ENCODE data around the gene GM2A.
A peak's percentile ranks its signal among the peaks of the same experiment; 100 is the strongest.
"Not testable (repeated sequence)": the region's sequence is repeated elsewhere in the genome, so short reads cannot be mapped to it uniquely, and the experiment has no call there.

Gene GM2A

DNA sequence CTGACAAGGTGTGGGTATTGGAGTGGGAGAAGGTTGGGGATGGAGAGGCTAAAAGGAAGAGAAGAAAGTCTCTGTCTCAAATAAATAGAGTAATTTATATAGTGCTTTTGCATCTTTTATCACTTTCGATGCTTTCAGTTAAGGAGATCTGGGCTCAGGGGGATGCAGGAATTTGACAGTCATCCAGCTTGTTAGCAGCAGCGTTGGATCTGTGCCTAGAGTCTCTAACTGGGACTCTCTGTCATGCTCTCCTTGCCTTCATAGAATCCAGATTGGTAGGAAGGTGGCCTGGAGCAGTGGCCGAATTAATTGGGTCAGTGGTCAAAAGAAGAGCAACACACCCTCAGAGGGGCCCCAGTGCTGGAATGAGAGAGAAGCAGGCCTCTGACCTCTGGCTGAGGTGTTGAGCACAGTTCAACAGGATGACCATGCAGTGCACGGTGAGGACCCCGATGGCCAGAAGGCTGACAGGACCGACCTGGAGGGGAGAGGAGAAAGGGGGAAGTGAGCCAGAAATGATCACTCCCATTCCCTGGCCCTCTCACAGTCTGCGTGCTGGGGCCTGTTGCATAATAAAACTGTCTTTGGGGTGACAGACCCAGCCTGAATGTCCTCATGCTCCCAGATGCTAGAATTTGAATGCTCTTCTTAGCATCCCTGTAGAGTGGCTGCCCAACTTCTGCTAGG is 42.9 kb downstream of the GM2A start:
- DNase-seq, result no peak

DNA sequence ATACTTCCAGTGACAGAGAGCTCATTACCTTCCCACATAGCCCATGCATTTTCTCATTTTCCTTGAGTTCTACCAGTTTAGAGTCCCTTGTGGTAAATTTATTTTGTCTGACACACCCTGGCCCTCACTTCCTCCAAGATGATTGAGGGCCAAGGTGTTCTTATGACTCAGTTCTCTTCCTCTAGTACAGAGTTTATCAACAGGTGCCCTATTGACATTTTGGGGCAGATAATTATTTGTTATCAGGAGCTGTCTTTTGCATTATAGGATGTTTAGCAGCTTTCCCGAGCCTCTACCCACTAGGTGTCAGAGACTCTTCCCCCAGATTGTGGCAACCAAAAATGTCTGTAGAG is 43.5 kb downstream of the GM2A start:
- no peak for DNase-seq

DNA sequence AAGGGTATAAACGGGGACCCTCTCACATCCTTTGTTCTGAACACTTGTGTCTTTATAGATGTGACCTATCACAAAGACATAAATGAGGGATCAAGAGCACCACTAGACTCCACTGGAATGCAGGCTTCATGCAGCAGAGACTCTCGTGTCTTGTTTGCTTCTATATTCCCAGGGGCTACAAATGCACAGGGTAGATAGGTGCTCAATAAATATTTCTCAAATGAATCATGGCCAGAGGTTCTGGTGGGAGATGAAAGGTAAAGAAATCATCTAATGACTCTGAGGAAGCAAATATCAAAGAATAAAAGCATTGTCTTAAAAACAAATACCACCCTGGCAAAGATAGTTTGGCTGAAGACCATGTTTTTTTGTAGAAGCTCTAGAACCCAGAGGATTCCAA is 44.0 kb downstream of the GM2A start:
- no peak for DNase-seq

DNA sequence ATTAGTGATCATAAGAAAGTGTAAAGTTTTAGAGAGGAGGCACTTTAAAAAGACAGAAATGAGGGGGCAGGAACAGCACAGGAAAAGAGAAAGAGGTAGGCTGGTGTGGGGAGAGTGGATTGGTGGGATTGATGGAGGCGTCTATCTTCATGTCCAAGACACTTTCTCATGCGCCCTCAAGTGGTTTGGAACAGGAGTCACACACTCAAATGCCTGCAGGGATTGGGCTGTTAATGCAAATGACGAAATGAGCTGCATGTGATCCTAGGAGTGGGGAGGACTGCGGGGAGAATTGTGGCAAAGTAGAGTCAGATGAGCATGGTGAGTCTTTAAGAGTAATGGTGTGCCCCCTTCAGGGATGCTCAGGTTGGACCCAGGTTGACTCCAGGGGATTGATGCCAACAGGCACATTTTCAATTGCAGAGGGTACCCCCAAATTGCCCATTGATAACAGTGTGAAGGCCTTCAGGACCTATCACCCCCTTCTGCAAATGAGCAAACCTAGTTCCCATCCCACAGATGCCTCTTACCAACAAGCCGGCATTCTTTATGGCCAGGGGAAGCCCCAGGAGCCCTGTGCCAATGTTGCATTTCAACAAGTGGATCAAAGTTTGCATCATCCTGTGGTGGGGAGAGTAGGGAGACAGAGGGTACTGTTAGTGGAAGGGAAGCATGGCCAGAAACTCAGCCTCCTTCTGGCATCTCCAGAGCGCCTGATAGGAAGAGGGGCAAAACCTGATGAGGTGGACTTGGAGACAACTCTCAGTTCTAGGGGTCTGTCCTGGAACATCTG is 45.3 kb downstream of the GM2A start:
- no peak for DNase-seq

DNA sequence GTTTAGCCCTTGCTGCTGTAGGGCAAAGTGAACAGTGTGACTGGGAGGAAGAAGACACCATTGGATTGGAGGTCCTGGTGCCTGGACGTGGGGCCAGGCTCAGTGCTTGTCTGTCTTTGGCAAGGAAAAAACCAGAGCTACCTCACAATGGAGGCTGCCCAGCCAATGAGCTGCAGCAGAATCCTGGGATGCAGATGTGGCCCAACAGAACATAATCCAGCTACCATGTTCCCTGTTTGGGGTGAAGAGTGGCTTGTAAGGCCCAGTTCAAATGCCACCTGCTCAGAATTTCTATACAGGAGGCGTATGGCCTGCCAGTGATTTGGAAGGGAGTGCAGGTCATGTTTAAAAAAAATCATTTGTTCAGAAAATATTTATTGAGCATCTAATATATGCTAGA is 50.7 kb downstream of the GM2A start, which contains the start of gene SLC36A3:
Gene SLC36A3 (minus strand): TSS at position 101 of the 400 bp plus-strand sequence. CDS start 412 bp downstream, outside the sequence.
- DNase-seq, result no peak

DNA sequence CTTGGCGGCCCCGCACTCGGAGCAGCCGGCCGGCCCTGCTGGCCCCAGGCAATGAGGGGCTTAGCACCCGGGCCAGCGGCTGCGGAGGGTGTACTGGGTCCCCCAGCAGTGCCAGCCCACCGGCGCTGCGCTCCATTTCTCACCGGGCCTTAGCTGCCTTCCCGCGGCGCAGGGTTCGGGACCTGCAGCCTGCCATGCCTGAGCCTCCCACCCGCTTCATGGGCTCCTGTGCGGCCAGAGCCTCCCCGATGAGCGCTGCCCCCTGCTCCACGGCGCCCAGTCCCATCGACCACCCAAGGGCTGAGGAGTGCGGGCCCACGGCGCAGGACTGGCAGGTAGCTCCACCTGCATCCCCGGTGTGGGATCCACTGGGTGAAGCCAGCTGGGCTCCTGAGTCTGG is 56.3 kb downstream of the GM2A start:
- DNase-seq, result not testable (repeated sequence)

DNA sequence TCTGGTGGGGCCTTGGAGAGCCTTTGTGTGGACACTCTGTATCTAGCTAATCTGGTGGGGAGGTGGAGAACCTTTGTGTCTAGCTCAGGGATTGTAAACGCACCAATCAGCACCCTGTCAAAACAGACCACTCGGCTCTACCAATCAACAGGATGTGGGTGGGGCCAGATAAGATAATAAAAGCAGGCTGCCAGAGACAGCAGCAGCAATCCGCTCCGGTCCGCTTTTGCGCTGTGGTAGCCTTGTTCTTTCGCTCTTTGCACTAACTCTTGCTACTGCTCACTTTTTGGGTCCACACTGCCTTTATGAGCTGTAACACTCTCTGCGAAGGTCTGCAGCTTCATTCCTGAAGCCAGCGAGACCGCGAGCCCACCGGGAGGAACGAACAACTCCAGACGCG is 56.8 kb downstream of the GM2A start:
- not testable (repeated sequence) for DNase-seq

DNA sequence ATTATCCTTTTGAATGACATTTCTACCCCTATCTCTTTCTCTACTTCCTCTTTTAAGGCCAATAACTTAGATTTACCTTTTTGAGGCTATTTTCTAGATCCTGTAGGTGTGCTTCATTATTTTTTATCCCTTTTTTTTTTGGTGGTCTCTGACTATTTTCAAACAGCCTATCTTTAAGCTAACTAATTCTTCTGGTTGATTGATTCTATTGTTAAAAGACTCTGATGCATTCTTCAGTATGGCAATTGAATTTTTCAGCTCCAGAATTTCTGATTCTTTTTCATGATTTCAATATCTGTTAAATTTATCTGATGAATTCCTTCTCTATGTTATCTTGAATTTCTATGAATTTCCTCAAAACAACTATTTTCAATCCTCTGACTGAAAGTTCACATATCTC is 57.9 kb downstream of the GM2A start:
- DNase-seq, result no peak

DNA sequence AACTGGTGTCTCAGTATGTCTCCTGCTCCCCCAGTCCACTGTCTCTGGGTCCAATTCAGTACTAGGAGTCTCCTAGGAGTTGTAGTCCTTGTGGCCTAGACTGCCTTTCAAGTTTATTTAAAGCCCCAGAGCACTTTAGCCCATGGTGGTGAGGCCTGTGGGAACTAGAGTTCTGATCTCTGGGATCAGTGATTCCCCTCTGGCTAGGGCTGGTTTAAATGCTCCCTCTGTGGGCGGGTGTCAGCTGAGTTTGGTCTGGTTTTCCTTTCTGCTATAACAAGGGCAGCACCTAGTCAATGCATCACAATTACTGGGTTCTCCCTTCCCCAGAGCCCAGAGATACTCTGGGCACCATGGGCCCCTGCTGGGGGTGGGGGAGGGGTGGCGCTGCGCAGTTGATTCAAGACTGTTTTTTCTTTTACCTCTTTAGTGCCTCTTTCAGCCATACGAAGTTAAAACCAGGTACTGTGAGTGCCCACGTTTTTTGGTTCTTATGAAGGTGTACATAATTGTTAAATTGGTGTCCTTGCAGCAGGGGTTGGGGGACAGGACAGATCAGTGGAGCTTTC is 59.9 kb downstream of the GM2A start:
- DNase-seq, result no peak

DNA sequence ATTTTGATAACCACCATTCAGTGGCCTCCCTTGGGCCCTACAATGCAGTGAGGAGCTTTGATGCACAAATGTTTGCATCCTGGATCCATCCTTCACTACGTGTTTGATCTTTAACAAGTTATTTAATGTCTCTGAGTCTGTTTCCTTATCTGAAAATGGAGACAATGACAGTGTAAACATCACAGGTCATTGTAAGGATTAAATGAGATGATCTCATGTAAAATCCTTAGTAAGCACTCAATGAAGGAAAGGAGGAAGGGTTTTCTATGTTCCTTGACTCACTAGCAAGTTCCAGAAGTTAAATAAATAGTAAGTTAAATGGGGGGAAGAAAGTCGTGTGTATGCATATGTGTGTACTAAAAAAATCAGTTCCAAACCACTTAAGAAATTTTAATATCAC is 60.4 kb downstream of the GM2A start:
- no peak for DNase-seq

DNA sequence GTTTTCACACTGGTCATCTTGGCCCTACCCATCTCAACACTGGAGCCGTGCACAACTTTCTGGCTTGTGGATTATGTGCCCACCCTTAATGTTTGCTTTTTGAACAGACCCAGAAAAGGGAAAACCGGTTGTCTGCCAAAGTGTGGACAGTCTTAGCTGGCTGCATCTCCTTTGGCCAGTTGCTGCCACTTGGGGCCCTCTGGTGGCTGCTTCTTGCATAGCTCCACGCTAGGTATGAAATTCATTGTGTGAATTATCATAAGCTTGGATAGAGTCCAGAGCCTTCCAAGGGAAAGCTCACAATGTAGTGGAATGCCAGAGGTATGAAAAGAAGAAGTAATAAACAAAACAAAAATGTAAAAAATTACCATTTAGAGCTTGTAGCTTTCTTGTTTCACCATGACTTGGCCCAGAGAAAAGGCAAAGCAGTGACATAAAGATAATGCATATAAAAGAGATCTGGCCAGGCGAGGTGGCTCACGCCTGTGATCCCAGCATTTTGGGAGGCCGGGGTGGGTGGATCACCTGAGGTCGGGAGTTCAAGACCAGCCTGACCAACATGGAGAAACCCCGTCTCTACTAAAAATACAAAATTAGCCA is 63.1 kb downstream of the GM2A start:
- DNase-seq, result peak; percentile 72

DNA sequence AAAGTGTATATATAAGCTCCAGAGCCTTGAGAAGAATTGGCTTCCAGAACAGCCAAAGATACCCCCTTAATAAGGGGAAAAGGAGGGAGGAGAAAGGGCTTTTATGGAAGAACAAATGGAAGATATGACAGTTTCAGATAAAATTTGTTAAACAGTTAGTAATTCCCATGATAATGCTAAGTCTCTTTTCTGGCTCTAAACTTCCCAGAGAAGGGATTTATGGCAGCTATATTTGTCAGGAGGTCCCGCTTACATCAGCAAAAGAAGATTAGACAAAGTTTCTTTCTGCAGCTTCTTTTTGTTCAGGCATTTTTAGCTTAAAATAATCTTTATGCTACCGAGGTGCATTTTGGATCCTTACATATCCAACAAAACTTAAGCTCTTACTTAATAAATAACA is 64.9 kb downstream of the GM2A start:
- no peak for DNase-seq

DNA sequence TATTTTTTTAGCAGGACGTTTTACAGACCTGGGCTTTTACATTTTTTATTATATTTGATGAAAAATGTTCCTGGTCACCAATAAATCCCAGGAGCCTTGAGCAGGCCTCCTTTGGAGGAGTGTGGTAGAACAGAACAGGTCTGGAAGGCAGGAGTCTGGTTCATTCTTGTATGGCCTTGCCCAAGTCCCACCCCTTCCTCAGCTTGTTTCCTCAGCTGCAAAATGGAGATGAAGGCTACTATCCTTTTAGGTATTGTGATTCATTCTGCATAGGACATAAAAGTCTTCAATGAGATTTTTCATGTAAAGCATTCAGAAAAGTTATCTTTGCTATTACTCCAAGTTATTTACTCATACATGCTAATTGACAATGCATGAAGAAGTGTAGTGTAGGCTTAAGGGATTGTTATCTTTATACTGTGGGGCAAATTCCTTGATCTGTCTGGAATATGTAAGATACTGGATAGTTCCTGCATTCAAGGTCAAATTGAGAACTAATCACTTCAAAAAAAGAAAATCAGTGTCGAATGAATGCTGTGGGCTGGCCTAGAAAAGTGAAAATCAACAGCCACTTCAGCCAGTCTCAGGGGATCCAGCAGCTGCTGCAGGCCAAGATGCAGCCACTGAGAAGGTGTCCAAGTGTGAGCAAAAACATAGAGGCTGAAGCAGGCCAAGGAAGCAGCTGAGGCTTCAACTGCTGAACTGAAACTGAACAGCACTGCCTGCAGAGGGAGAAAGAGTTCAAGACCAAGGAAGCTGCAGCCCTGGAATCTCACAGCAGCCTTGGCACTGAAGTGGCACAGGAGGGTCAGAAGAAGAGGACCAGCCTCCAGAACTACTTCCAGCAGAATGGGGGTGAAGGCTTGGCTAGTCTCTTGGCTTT is 66.1 kb downstream of the GM2A start:
- peak; percentile 65 for DNase-seq

Measured in right hindlimb (tissue), 1 donor.